ENCODE results near the gene CASS4.

Gene CASS4

GRCh38 chr20:56426026-56426425 is 14.0 kb downstream of the CASS4 start:
- Histone ChIP-seq H3K27ac (ENCODE audit: low read depth, low read length) (no peak overlapping the region), H3K9ac (ENCODE audit: low read length) (no peak overlapping the region), H3K4me1 (ENCODE audit: insufficient read depth, low read length) (no peaks in the 10 kb centered on the region), H3K27me3 (ENCODE audit: control insufficient read depth in 1 of 2, insufficient read depth in 2 of 2, low read length in 2 of 2) (no peaks in the 10 kb centered on the region), H3K36me3 (ENCODE audit: insufficient read depth, low read length) (no peaks in the 10 kb centered on the region), H3K4me3 (ENCODE audit: low read depth in 1 of 2, low read length in 2 of 2) (no peak overlapping the region), H3K9me3 (ENCODE audit: low read length) (no peaks in the 10 kb centered on the region)

- Histone ChIP-seq H3K9ac (ENCODE audit: low read length) (no peak overlapping the region), H3K27ac (ENCODE audit: low read depth, low read length) (no peak overlapping the region), H3K4me1 (ENCODE audit: insufficient read depth, low read length) (no peaks in the 10 kb centered on the region)
Measured at GRCh38 chr20:56426926-56427325, 14.9 kb downstream of the CASS4 start.

GRCh38 chr20:56427797-56428196 is 15.7 kb downstream of the CASS4 start:
- Histone ChIP-seq H3K27ac (ENCODE audit: low read depth, low read length) (no peak overlapping the region), H3K4me1 (ENCODE audit: insufficient read depth, low read length) (no peaks in the 10 kb centered on the region), H3K9ac (ENCODE audit: low read length) (no peak overlapping the region), H3K9me3 (ENCODE audit: low read length) (no peaks in the 10 kb centered on the region), H3K4me3 (ENCODE audit: low read depth in 1 of 2, low read length in 2 of 2) (no peak overlapping the region), H3K36me3 (ENCODE audit: insufficient read depth, low read length) (no peaks in the 10 kb centered on the region), H3K27me3 (ENCODE audit: control insufficient read depth in 1 of 2, insufficient read depth in 2 of 2, low read length in 2 of 2) (no peaks in the 10 kb centered on the region)

More at GRCh38 chr20:56426926-56427325, 14.9 kb downstream of the CASS4 start:
- H3K9me3 ChIP-seq (ENCODE audit: low read length): no peaks in the 10 kb centered on the region
- no peak overlapping the region for H3K4me3 ChIP-seq (ENCODE audit: low read depth in 1 of 2, low read length in 2 of 2)
- no peaks in the 10 kb centered on the region for H3K36me3 ChIP-seq (ENCODE audit: insufficient read depth, low read length)
- no peaks in the 10 kb centered on the region for H3K27me3 ChIP-seq (ENCODE audit: control insufficient read depth in 1 of 2, insufficient read depth in 2 of 2, low read length in 2 of 2)

GRCh38 chr20:56428410-56428809 is 16.4 kb downstream of the CASS4 start:
- Histone ChIP-seq H3K9me3 (ENCODE audit: low read length) (no peaks in the 10 kb centered on the region), H3K4me3 (ENCODE audit: low read depth in 1 of 2, low read length in 2 of 2) (no peak overlapping the region), H3K27ac (ENCODE audit: low read depth, low read length) (no peak overlapping the region), H3K36me3 (ENCODE audit: insufficient read depth, low read length) (no peaks in the 10 kb centered on the region), H3K27me3 (ENCODE audit: control insufficient read depth in 1 of 2, insufficient read depth in 2 of 2, low read length in 2 of 2) (no peaks in the 10 kb centered on the region), H3K4me1 (ENCODE audit: insufficient read depth, low read length) (peaks cover 3% of the 10 kb centered on the region), H3K9ac (ENCODE audit: low read length) (no peak overlapping the region)

- Histone ChIP-seq H3K27me3 (ENCODE audit: control insufficient read depth in 1 of 2, insufficient read depth in 2 of 2, low read length in 2 of 2) (no peaks in the 10 kb centered on the region), H3K36me3 (ENCODE audit: insufficient read depth, low read length) (no peaks in the 10 kb centered on the region), H3K27ac (ENCODE audit: low read depth, low read length) (no peak overlapping the region), H3K9ac (ENCODE audit: low read length) (no peak overlapping the region), H3K9me3 (ENCODE audit: low read length) (no peaks in the 10 kb centered on the region), H3K4me3 (ENCODE audit: low read depth in 1 of 2, low read length in 2 of 2) (no peak overlapping the region), H3K4me1 (ENCODE audit: insufficient read depth, low read length) (peaks cover 7% of the 10 kb centered on the region)
Measured at GRCh38 chr20:56428881-56429280, 16.8 kb downstream of the CASS4 start.

- Histone ChIP-seq H3K36me3 (ENCODE audit: insufficient read depth, low read length) (no peaks in the 10 kb centered on the region), H3K27ac (ENCODE audit: low read depth, low read length) (no peak overlapping the region), H3K27me3 (ENCODE audit: control insufficient read depth in 1 of 2, insufficient read depth in 2 of 2, low read length in 2 of 2) (no peaks in the 10 kb centered on the region), H3K9me3 (ENCODE audit: low read length) (no peaks in the 10 kb centered on the region), H3K9ac (ENCODE audit: low read length) (no peak overlapping the region), H3K4me3 (ENCODE audit: low read depth in 1 of 2, low read length in 2 of 2) (no peak overlapping the region), H3K4me1 (ENCODE audit: insufficient read depth, low read length) (peaks cover 7% of the 10 kb centered on the region)
Measured at GRCh38 chr20:56429502-56429901, 17.4 kb downstream of the CASS4 start.

- Histone ChIP-seq H3K36me3 (ENCODE audit: insufficient read depth, low read length) (no peaks in the 10 kb centered on the region), H3K27ac (ENCODE audit: low read depth, low read length) (no peak overlapping the region), H3K9ac (ENCODE audit: low read length) (no peak overlapping the region), H3K4me3 (ENCODE audit: low read depth in 1 of 2, low read length in 2 of 2) (no peak overlapping the region), H3K9me3 (ENCODE audit: low read length) (no peaks in the 10 kb centered on the region), H3K4me1 (ENCODE audit: insufficient read depth, low read length) (peaks cover 7% of the 10 kb centered on the region), H3K27me3 (ENCODE audit: control insufficient read depth in 1 of 2, insufficient read depth in 2 of 2, low read length in 2 of 2) (no peaks in the 10 kb centered on the region)
Measured at GRCh38 chr20:56429941-56430340, 17.9 kb downstream of the CASS4 start.

- Histone ChIP-seq H3K36me3 (ENCODE audit: insufficient read depth, low read length) (no peaks in the 10 kb centered on the region), H3K27me3 (ENCODE audit: control insufficient read depth in 1 of 2, insufficient read depth in 2 of 2, low read length in 2 of 2) (no peaks in the 10 kb centered on the region), H3K4me3 (ENCODE audit: low read depth in 1 of 2, low read length in 2 of 2) (no peak overlapping the region), H3K4me1 (ENCODE audit: insufficient read depth, low read length) (peaks cover 7% of the 10 kb centered on the region), H3K27ac (ENCODE audit: low read depth, low read length) (no peak overlapping the region), H3K9me3 (ENCODE audit: low read length) (no peaks in the 10 kb centered on the region), H3K9ac (ENCODE audit: low read length) (no peak overlapping the region)
Measured at GRCh38 chr20:56430461-56430860, 18.4 kb downstream of the CASS4 start.

GRCh38 chr20:56430957-56431356 is 18.9 kb downstream of the CASS4 start:
- Histone ChIP-seq H3K9ac (ENCODE audit: low read length) (no peak overlapping the region), H3K9me3 (ENCODE audit: low read length) (no peaks in the 10 kb centered on the region), H3K4me3 (ENCODE audit: low read depth in 1 of 2, low read length in 2 of 2) (no peak overlapping the region), H3K27ac (ENCODE audit: low read depth, low read length) (no peak overlapping the region), H3K36me3 (ENCODE audit: insufficient read depth, low read length) (no peaks in the 10 kb centered on the region), H3K27me3 (ENCODE audit: control insufficient read depth in 1 of 2, insufficient read depth in 2 of 2, low read length in 2 of 2) (no peaks in the 10 kb centered on the region), H3K4me1 (ENCODE audit: insufficient read depth, low read length) (peaks cover 7% of the 10 kb centered on the region)

GRCh38 chr20:56431471-56431870 is 19.4 kb downstream of the CASS4 start:
- Histone ChIP-seq H3K9me3 (ENCODE audit: low read length) (no peaks in the 10 kb centered on the region), H3K4me1 (ENCODE audit: insufficient read depth, low read length) (peaks cover 7% of the 10 kb centered on the region), H3K9ac (ENCODE audit: low read length) (no peak overlapping the region), H3K27me3 (ENCODE audit: control insufficient read depth in 1 of 2, insufficient read depth in 2 of 2, low read length in 2 of 2) (no peaks in the 10 kb centered on the region), H3K36me3 (ENCODE audit: insufficient read depth, low read length) (no peaks in the 10 kb centered on the region), H3K27ac (ENCODE audit: low read depth, low read length) (no peak overlapping the region), H3K4me3 (ENCODE audit: low read depth in 1 of 2, low read length in 2 of 2) (no peak overlapping the region)

GRCh38 chr20:56433221-56433879 is 21.3 kb downstream of the CASS4 start:
- no peaks in the 10 kb centered on the region for H3K27me3 ChIP-seq (ENCODE audit: control insufficient read depth in 1 of 2, insufficient read depth in 2 of 2, low read length in 2 of 2)
- H3K4me1 ChIP-seq (ENCODE audit: insufficient read depth, low read length): peaks cover 7% of the 10 kb centered on the region
- no peak overlapping the region for H3K9ac ChIP-seq (ENCODE audit: low read length)
- H3K4me3 ChIP-seq (ENCODE audit: low read depth in 1 of 2, low read length in 2 of 2): no peak overlapping the region
- no peaks in the 10 kb centered on the region for H3K36me3 ChIP-seq (ENCODE audit: insufficient read depth, low read length)
- no peaks in the 10 kb centered on the region for H3K9me3 ChIP-seq (ENCODE audit: low read length)
- H3K27ac ChIP-seq (ENCODE audit: low read depth, low read length): no peak overlapping the region

- H3K9ac ChIP-seq (ENCODE audit: low read length): no peak overlapping the region
- no peak overlapping the region for H3K27ac ChIP-seq (ENCODE audit: low read depth, low read length)
- H3K27me3 ChIP-seq (ENCODE audit: control insufficient read depth in 1 of 2, insufficient read depth in 2 of 2, low read length in 2 of 2): no peaks in the 10 kb centered on the region
Measured at GRCh38 chr20:56433880-56434255, 21.8 kb downstream of the CASS4 start.

More at GRCh38 chr20:56433880-56434255, 21.8 kb downstream of the CASS4 start:
- Histone ChIP-seq H3K4me3 (ENCODE audit: low read depth in 1 of 2, low read length in 2 of 2) (no peak overlapping the region), H3K4me1 (ENCODE audit: insufficient read depth, low read length) (peaks cover 7% of the 10 kb centered on the region), H3K36me3 (ENCODE audit: insufficient read depth, low read length) (no peaks in the 10 kb centered on the region), H3K9me3 (ENCODE audit: low read length) (no peaks in the 10 kb centered on the region)

All from muscle layer of colon (tissue), 2 donors.